Measurements from ENCODE around the gene ITGB1. TPM values are rescaled to one million over a fixed set of nuclear protein-coding genes. Genes with fewer than 3 reads are reported as not detected.

The ITGB1 gene
- total RNA-seq, 1 experiment from 2014 or later, result 317 TPM

- ATAC-seq (no peak), DNase-seq (ENCODE audit: low spot score) (no peak)
- no peak for TF ChIP-seq AFF4 (CRISPR knock-in tag; IDR thresholded peaks at IDR 0.05; ENCODE audit: borderline replicate concordance)
- TF ChIP-seq HMGA2 (CRISPR knock-in tag; IDR thresholded peaks at IDR 0.05), result no peak
- TF ChIP-seq ZNF219 (CRISPR knock-in tag; IDR thresholded peaks at IDR 0.05; ENCODE audit: borderline replicate concordance), result no peak
- no peak for TF ChIP-seq ESRRA (CRISPR knock-in tag; IDR thresholded peaks at IDR 0.05; ENCODE audit: borderline replicate concordance)
- TF ChIP-seq, protein P1, sequence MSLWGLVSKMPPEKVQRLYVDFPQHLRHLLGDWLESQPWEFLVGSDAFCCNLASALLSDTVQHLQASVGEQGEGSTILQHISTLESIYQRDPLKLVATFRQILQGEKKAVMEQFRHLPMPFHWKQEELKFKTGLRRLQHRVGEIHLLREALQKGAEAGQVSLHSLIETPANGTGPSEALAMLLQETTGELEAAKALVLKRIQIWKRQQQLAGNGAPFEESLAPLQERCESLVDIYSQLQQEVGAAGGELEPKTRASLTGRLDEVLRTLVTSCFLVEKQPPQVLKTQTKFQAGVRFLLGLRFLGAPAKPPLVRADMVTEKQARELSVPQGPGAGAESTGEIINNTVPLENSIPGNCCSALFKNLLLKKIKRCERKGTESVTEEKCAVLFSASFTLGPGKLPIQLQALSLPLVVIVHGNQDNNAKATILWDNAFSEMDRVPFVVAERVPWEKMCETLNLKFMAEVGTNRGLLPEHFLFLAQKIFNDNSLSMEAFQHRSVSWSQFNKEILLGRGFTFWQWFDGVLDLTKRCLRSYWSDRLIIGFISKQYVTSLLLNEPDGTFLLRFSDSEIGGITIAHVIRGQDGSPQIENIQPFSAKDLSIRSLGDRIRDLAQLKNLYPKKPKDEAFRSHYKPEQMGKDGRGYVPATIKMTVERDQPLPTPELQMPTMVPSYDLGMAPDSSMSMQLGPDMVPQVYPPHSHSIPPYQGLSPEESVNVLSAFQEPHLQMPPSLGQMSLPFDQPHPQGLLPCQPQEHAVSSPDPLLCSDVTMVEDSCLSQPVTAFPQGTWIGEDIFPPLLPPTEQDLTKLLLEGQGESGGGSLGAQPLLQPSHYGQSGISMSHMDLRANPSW (CRISPR knock-in tag; conservative IDR thresholded peaks at IDR 0.05; ENCODE audit: low read depth), result no peak
- TF ChIP-seq, protein P2, sequence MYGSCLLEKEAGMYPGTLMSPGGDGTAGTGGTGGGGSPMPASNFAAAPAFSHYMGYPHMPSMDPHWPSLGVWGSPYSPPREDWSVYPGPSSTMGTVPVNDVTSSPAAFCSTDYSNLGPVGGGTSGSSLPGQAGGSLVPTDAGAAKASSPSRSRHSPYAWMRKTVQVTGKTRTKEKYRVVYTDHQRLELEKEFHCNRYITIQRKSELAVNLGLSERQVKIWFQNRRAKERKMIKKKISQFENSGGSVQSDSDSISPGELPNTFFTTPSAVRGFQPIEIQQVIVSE (CRISPR knock-in tag; IDR thresholded peaks at IDR 0.05; ENCODE audit: borderline replicate concordance), result no peak
- no peak for TF ChIP-seq TCF7 (CRISPR knock-in tag; IDR thresholded peaks at IDR 0.05; ENCODE audit: low read depth)
- TF ChIP-seq RORB (CRISPR knock-in tag; IDR thresholded peaks at IDR 0.05), result no peak
- TF ChIP-seq TEAD4 (CRISPR knock-in tag; IDR thresholded peaks at IDR 0.05), result no peak
- no peak for TF ChIP-seq MXD4 (CRISPR knock-in tag; IDR thresholded peaks at IDR 0.05; ENCODE audit: borderline replicate concordance)
- TF ChIP-seq ZNF396 (CRISPR knock-in tag; IDR thresholded peaks at IDR 0.05; ENCODE audit: borderline replicate concordance), result no peak
- TF ChIP-seq ELF4 (CRISPR knock-in tag; IDR thresholded peaks at IDR 0.05; ENCODE audit: low read depth), result no peak
- no peak for TF ChIP-seq NR2C2 (CRISPR knock-in tag; IDR thresholded peaks at IDR 0.05)
- TF ChIP-seq SMAD4 (CRISPR knock-in tag; IDR thresholded peaks at IDR 0.05), result no peak
- no peak for TF ChIP-seq TEAD1 (CRISPR knock-in tag; IDR thresholded peaks at IDR 0.05)
- TF ChIP-seq, protein P3, sequence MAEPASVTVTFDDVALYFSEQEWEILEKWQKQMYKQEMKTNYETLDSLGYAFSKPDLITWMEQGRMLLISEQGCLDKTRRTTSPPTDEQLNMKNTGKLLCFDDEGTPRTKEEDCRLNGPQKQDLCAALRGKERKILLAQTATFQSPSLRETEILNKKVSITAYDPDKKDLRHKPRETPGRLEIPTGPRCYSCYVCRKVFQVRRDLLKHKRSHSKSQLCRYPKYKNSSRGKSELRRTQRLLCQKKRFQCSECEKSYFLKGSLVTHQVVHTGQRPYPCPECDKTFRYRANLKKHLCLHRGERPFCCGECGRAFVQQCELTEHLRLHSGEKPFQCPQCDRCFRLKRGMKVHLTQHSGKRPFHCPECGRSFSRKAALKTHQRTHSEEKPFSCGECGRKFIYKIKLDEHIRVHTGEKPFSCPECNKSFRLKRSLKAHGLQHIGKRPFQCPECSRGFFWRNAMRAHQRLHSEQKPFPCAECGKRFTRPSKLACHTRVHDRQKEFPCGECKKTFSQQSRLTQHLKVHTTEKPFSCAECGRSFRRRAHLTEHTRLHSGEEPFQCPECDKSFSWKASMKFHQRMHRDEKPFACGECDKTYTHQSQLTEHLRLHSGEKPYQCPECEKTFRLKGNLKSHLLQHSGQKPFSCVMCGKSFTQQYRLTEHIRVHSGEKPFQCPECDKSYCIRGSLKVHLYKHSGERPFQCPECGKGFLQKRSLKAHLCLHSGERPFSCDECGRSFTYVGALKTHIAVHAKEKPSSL (CRISPR knock-in tag; conservative IDR thresholded peaks at IDR 0.05), result no peak
- TF ChIP-seq, protein P4, sequence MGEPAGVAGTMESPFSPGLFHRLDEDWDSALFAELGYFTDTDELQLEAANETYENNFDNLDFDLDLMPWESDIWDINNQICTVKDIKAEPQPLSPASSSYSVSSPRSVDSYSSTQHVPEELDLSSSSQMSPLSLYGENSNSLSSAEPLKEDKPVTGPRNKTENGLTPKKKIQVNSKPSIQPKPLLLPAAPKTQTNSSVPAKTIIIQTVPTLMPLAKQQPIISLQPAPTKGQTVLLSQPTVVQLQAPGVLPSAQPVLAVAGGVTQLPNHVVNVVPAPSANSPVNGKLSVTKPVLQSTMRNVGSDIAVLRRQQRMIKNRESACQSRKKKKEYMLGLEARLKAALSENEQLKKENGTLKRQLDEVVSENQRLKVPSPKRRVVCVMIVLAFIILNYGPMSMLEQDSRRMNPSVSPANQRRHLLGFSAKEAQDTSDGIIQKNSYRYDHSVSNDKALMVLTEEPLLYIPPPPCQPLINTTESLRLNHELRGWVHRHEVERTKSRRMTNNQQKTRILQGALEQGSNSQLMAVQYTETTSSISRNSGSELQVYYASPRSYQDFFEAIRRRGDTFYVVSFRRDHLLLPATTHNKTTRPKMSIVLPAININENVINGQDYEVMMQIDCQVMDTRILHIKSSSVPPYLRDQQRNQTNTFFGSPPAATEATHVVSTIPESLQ (CRISPR knock-in tag; IDR thresholded peaks at IDR 0.05), result no peak
- TF ChIP-seq SOX15 (CRISPR knock-in tag; IDR thresholded peaks at IDR 0.05), result no peak
- Mint-ChIP-seq H3K27me3 (ENCODE audit: low read depth) (no peaks in the 10 kb centered on the region), H3K4me3 (peak overlapping the region; percentile 84), H3K4me1 (peaks cover 67% of the 10 kb centered on the region), H3K36me3 (no peaks in the 10 kb centered on the region), H3K9me3 (no peaks in the 10 kb centered on the region), H3K27ac (peak overlapping the region; percentile 36)
- ChIA-PET CTCF (interaction anchor here (1.5 kb wide), 1 partner anchor 20 kb away, joined by 5 read pairs; no protein-coding TSS in a partner anchor), POLR2A (interaction anchor here (1.2 to 1.6 kb wide), 2 partner anchors 9 to 44 kb away, joined by 4 read pairs; no protein-coding TSS in a partner anchor)
Observed at GRCh38 chr10:32960022-32960421, 2.0 kb upstream of the ITGB1 start.

All from WTC11 (cell line).